ENCODE results near the gene ACADL. TPM values are rescaled to one million over a fixed set of nuclear protein-coding genes. Genes with fewer than 3 reads are reported as not detected.

Gene ACADL
- total and polyA plus RNA-seq, 2 donors (not counting 3 experiments of a cell fraction or from before 2014, with no cell fraction given) = not detected

- no TSS peak for BruUV-seq (replicated peaks)
- POLR2A ChIA-PET = no interaction called here
- intact Hi-C loops (cut with micrococcal nuclease) (no loop called here), dilution Hi-C loops (cut with MboI; ENCODE audit: extremely low pct_ligation_motif_present, low sequenced_read_pairs) (no loop called here)
- Histone ChIP-seq H3K9me3 (replicated peaks; ENCODE audit: control insufficient read depth, insufficient read depth, low read length) (no peaks in the 10 kb centered on the region), H3K79me2 (ENCODE audit: control insufficient read depth, insufficient read depth, low read length) (no peaks in the 10 kb centered on the region), H3K27ac (ENCODE audit: insufficient read depth, low read depth, low read length) (no peak overlapping the region), H2AFZ (ENCODE audit: low read depth, low read length) (no peak overlapping the region), H3K9ac (replicated peaks; ENCODE audit: extremely low read depth, insufficient read depth, low read length) (no peak overlapping the region), H4K20me1 (replicated peaks; ENCODE audit: control insufficient read depth, extremely low read depth, insufficient read depth, low read length) (no peaks in the 10 kb centered on the region), H3K9me1 (replicated peaks; ENCODE audit: control insufficient read depth, extremely low read depth, insufficient read depth, low read length) (no peaks in the 10 kb centered on the region), H3K4me2 (ENCODE audit: insufficient read depth, low read length) (no peak overlapping the region), H3K36me3 (ENCODE audit: control insufficient read depth in 2 of 2, extremely low read depth in 1 of 2, insufficient read depth in 2 of 2, low read length in 2 of 2) (no peaks in the 10 kb centered on the region), H3K4me3 (replicated peaks in 1 of 3; ENCODE audit: insufficient read depth in 1 of 3, low read depth in 1 of 3, low read length in 3 of 3) (no peak overlapping the region), H3K27me3 (ENCODE audit: control insufficient read depth in 2 of 2, insufficient read depth in 2 of 2, low read length in 2 of 2) (no peaks in the 10 kb centered on the region), H3K4me1 (ENCODE audit: control insufficient read depth, extremely low read depth, insufficient read depth, low read length) (no peaks in the 10 kb centered on the region)
- TF ChIP-seq MYC (IDR thresholded peaks at IDR 0.05; ENCODE audit: low read depth, low read length) (no peak), JUN (IDR thresholded peaks at IDR 0.05; ENCODE audit: borderline replicate concordance, insufficient read depth, insufficient read length, low read depth) (no peak), CTCF (IDR thresholded peaks at IDR 0.05; ENCODE audit: extremely low read depth in 1 of 2, insufficient read depth in 1 of 2, low read depth in 1 of 2, low read length in 2 of 2) (no peak)
- DNase-seq (ENCODE audit: low read depth, low spot score) = no peak
- CTCF ChIA-PET = no interaction called here
- no peak for FAIRE-seq
Measured at GRCh38 chr2:210252699-210253606, 27.7 kb upstream of the ACADL start.

- ChIA-PET POLR2A (no interaction called here), CTCF (interaction anchor here (2.7 kb wide), 1 partner anchor 148 kb away, joined by 22 read pairs; no protein-coding TSS in a partner anchor)
- no TSS peak for BruUV-seq (replicated peaks)
Measured at GRCh38 chr2:210250622-210251021, 25.4 kb upstream of the ACADL start.

More at GRCh38 chr2:210250622-210251021, 25.4 kb upstream of the ACADL start:
- no peaks in the 10 kb centered on the region for H3K27me3 ChIP-seq (ENCODE audit: control insufficient read depth in 2 of 2, insufficient read depth in 2 of 2, low read length in 2 of 2)
- DNase-seq (ENCODE audit: low read depth, low spot score) (no peak), FAIRE-seq (no peak)
- dilution Hi-C loops (cut with MboI; ENCODE audit: extremely low pct_ligation_motif_present, low sequenced_read_pairs) (no loop called here), intact Hi-C loops (cut with micrococcal nuclease) (no loop called here)
- no peaks in the 10 kb centered on the region for H4K20me1 ChIP-seq (replicated peaks; ENCODE audit: control insufficient read depth, extremely low read depth, insufficient read depth, low read length)
- no peaks in the 10 kb centered on the region for H3K9me3 ChIP-seq (replicated peaks; ENCODE audit: control insufficient read depth, insufficient read depth, low read length)
- H3K9me1 ChIP-seq (replicated peaks; ENCODE audit: control insufficient read depth, extremely low read depth, insufficient read depth, low read length) = no peaks in the 10 kb centered on the region
- H3K27ac ChIP-seq (ENCODE audit: insufficient read depth, low read depth, low read length) = no peak overlapping the region
- no peak overlapping the region for H2AFZ ChIP-seq (ENCODE audit: low read depth, low read length)
- no peak overlapping the region for H3K4me2 ChIP-seq (ENCODE audit: insufficient read depth, low read length)
- H3K36me3 ChIP-seq (ENCODE audit: control insufficient read depth in 2 of 2, extremely low read depth in 1 of 2, insufficient read depth in 2 of 2, low read length in 2 of 2) = no peaks in the 10 kb centered on the region
- TF ChIP-seq CTCF (IDR thresholded peaks at IDR 0.05; ENCODE audit: extremely low read depth in 1 of 2, insufficient read depth in 1 of 2, low read depth in 1 of 2, low read length in 2 of 2) (no peak), GATA2 (IDR thresholded peaks at IDR 0.05; ENCODE audit: insufficient read depth, insufficient read length, low read depth, low read length) (no peak)
- no peaks in the 10 kb centered on the region for H3K79me2 ChIP-seq (ENCODE audit: control insufficient read depth, insufficient read depth, low read length)
- no peaks in the 10 kb centered on the region for H3K4me1 ChIP-seq (ENCODE audit: control insufficient read depth, extremely low read depth, insufficient read depth, low read length)
- H3K9ac ChIP-seq (replicated peaks; ENCODE audit: extremely low read depth, insufficient read depth, low read length) = no peak overlapping the region
- H3K4me3 ChIP-seq (replicated peaks in 1 of 3; ENCODE audit: insufficient read depth in 1 of 3, low read depth in 1 of 3, low read length in 3 of 3) = no peak overlapping the region

Data from endothelial cell of umbilical vein (primary cell).